ENCODE data around the gene OGFRL1. TPM values are rescaled to one million over a fixed set of nuclear protein-coding genes. Genes with fewer than 3 reads are reported as not detected.
"Not testable (repeated sequence)": the region's sequence is repeated elsewhere in the genome, so short reads cannot be mapped to it uniquely, and the experiment has no call there.

The OGFRL1 gene
- total and polyA plus RNA-seq, 2 donors: 11.0 to 20.7 TPM

GRCh38 chr6:71252410-71252809, 36.2 kb upstream of the OGFRL1 start:
- Histone ChIP-seq H3K27ac (ENCODE audit: low read depth in 1 of 2, low read length in 1 of 2) (no peak overlapping the region), H3K27me3 (ENCODE audit: control insufficient read depth in 2 of 2, insufficient read depth in 1 of 2, low read length in 1 of 2) (no peaks in the 10 kb centered on the region), H3K9me3 (ENCODE audit: control insufficient read depth in 2 of 2, insufficient read depth in 1 of 2, low read length in 1 of 2) (no peaks in the 10 kb centered on the region), H3K4me1 (ENCODE audit: control insufficient read depth in 2 of 2, insufficient read depth in 2 of 2, low read length in 2 of 2) (no peaks in the 10 kb centered on the region), H3K36me3 (ENCODE audit: control insufficient read depth in 2 of 2, insufficient read depth in 2 of 2, low read length in 1 of 2) (no peaks in the 10 kb centered on the region), H3K4me3 (ENCODE audit: low read length in 2 of 2) (no peak overlapping the region)
- no peak for DNase-seq (ENCODE audit: low read depth in 6 of 9, low spot score in 9 of 9)

GRCh38 chr6:71252960-71253359, 35.7 kb upstream of the OGFRL1 start:
- no peak overlapping the region for H3K27ac ChIP-seq (ENCODE audit: low read depth in 1 of 2, low read length in 1 of 2)
- WGBS: 70% methylated on average over 5 of the region's 5 CpGs

GRCh38 chr6:71254323-71254722, 34.3 kb upstream of the OGFRL1 start:
- Histone ChIP-seq H3K27me3 (ENCODE audit: control insufficient read depth in 2 of 2, insufficient read depth in 1 of 2, low read length in 1 of 2) (no peaks in the 10 kb centered on the region), H3K9me3 (ENCODE audit: control insufficient read depth in 2 of 2, insufficient read depth in 1 of 2, low read length in 1 of 2) (no peaks in the 10 kb centered on the region), H3K36me3 (ENCODE audit: control insufficient read depth in 2 of 2, insufficient read depth in 2 of 2, low read length in 1 of 2) (no peaks in the 10 kb centered on the region), H3K27ac (ENCODE audit: low read depth in 1 of 2, low read length in 1 of 2) (no peak overlapping the region), H3K4me1 (ENCODE audit: control insufficient read depth in 2 of 2, insufficient read depth in 2 of 2, low read length in 2 of 2) (no peaks in the 10 kb centered on the region), H3K4me3 (ENCODE audit: low read length in 2 of 2) (no peak overlapping the region)
- DNase-seq (ENCODE audit: low read depth in 6 of 9, low spot score in 9 of 9): no peak
- 77% methylated on average over 3 of the region's 3 CpGs for WGBS

More at GRCh38 chr6:71252960-71253359, 35.7 kb upstream of the OGFRL1 start:
- Histone ChIP-seq H3K9me3 (ENCODE audit: control insufficient read depth in 2 of 2, insufficient read depth in 1 of 2, low read length in 1 of 2) (no peaks in the 10 kb centered on the region), H3K4me1 (ENCODE audit: control insufficient read depth in 2 of 2, insufficient read depth in 2 of 2, low read length in 2 of 2) (no peaks in the 10 kb centered on the region), H3K4me3 (ENCODE audit: low read length in 2 of 2) (no peak overlapping the region), H3K36me3 (ENCODE audit: control insufficient read depth in 2 of 2, insufficient read depth in 2 of 2, low read length in 1 of 2) (no peaks in the 10 kb centered on the region), H3K27me3 (ENCODE audit: control insufficient read depth in 2 of 2, insufficient read depth in 1 of 2, low read length in 1 of 2) (no peaks in the 10 kb centered on the region)
- DNase-seq (ENCODE audit: low read depth in 6 of 9, low spot score in 9 of 9): no peak

GRCh38 chr6:71258078-71258866, 30.3 kb upstream of the OGFRL1 start:
- no peaks in the 10 kb centered on the region for H3K27me3 ChIP-seq (ENCODE audit: control insufficient read depth in 2 of 2, insufficient read depth in 1 of 2, low read length in 1 of 2)
- no peaks in the 10 kb centered on the region for H3K4me1 ChIP-seq (ENCODE audit: control insufficient read depth in 2 of 2, insufficient read depth in 2 of 2, low read length in 2 of 2)
- 95% methylated on average over 7 of the region's 7 CpGs for WGBS
- H3K27ac ChIP-seq (ENCODE audit: low read depth in 1 of 2, low read length in 1 of 2): no peak overlapping the region
- no peaks in the 10 kb centered on the region for H3K9me3 ChIP-seq (ENCODE audit: control insufficient read depth in 2 of 2, insufficient read depth in 1 of 2, low read length in 1 of 2)
- no peak overlapping the region for H3K4me3 ChIP-seq (ENCODE audit: low read length in 2 of 2)
- DNase-seq (ENCODE audit: low read depth in 6 of 9, low spot score in 9 of 9): no peak
- H3K36me3 ChIP-seq (ENCODE audit: control insufficient read depth in 2 of 2, insufficient read depth in 2 of 2, low read length in 1 of 2): no peaks in the 10 kb centered on the region

- WGBS: 98% methylated on average over 2 of the region's 2 CpGs
- Histone ChIP-seq H3K27me3 (ENCODE audit: control insufficient read depth in 2 of 2, insufficient read depth in 1 of 2, low read length in 1 of 2) (no peaks in the 10 kb centered on the region), H3K36me3 (ENCODE audit: control insufficient read depth in 2 of 2, insufficient read depth in 2 of 2, low read length in 1 of 2) (no peaks in the 10 kb centered on the region)
Observed at GRCh38 chr6:71259888-71260604, 28.6 kb upstream of the OGFRL1 start.

GRCh38 chr6:71262914-71263313, 25.7 kb upstream of the OGFRL1 start:
- Histone ChIP-seq H3K9me3 (ENCODE audit: control insufficient read depth in 2 of 2, insufficient read depth in 1 of 2, low read length in 1 of 2) (no peaks in the 10 kb centered on the region), H3K27ac (ENCODE audit: low read depth in 1 of 2, low read length in 1 of 2) (no peak overlapping the region), H3K4me3 (ENCODE audit: low read length in 2 of 2) (no peak overlapping the region), H3K4me1 (ENCODE audit: control insufficient read depth in 2 of 2, insufficient read depth in 2 of 2, low read length in 2 of 2) (no peaks in the 10 kb centered on the region), H3K36me3 (ENCODE audit: control insufficient read depth in 2 of 2, insufficient read depth in 2 of 2, low read length in 1 of 2) (no peaks in the 10 kb centered on the region), H3K27me3 (ENCODE audit: control insufficient read depth in 2 of 2, insufficient read depth in 1 of 2, low read length in 1 of 2) (no peaks in the 10 kb centered on the region)
- DNase-seq (ENCODE audit: low read depth in 6 of 9, low spot score in 9 of 9): no peak
- 98% methylated on average over 7 of the region's 7 CpGs for WGBS

More at GRCh38 chr6:71259888-71260604, 28.6 kb upstream of the OGFRL1 start:
- no peaks in the 10 kb centered on the region for H3K9me3 ChIP-seq (ENCODE audit: control insufficient read depth in 2 of 2, insufficient read depth in 1 of 2, low read length in 1 of 2)
- no peak for DNase-seq (ENCODE audit: low read depth in 6 of 9, low spot score in 9 of 9)
- H3K4me1 ChIP-seq (ENCODE audit: control insufficient read depth in 2 of 2, insufficient read depth in 2 of 2, low read length in 2 of 2): no peaks in the 10 kb centered on the region
- H3K27ac ChIP-seq (ENCODE audit: low read depth in 1 of 2, low read length in 1 of 2): no peak overlapping the region
- no peak overlapping the region for H3K4me3 ChIP-seq (ENCODE audit: low read length in 2 of 2)

GRCh38 chr6:71266392-71266791, 22.2 kb upstream of the OGFRL1 start:
- not testable (repeated sequence) for H3K9me3 ChIP-seq (ENCODE audit: control insufficient read depth in 2 of 2, insufficient read depth in 1 of 2, low read length in 1 of 2); H3K4me3 ChIP-seq (ENCODE audit: low read length in 2 of 2); H3K27ac ChIP-seq (ENCODE audit: low read depth in 1 of 2, low read length in 1 of 2); H3K36me3 ChIP-seq (ENCODE audit: control insufficient read depth in 2 of 2, insufficient read depth in 2 of 2, low read length in 1 of 2); H3K27me3 ChIP-seq (ENCODE audit: control insufficient read depth in 2 of 2, insufficient read depth in 1 of 2, low read length in 1 of 2); DNase-seq (ENCODE audit: low read depth in 6 of 9, low spot score in 9 of 9); H3K4me1 ChIP-seq (ENCODE audit: control insufficient read depth in 2 of 2, insufficient read depth in 2 of 2, low read length in 2 of 2)
- WGBS: 98% methylated on average over 24 of the region's 24 CpGs

GRCh38 chr6:71268735-71269437, 19.7 kb upstream of the OGFRL1 start:
- H3K9me3 ChIP-seq (ENCODE audit: control insufficient read depth in 2 of 2, insufficient read depth in 1 of 2, low read length in 1 of 2): peaks cover 0 to 5% of the 10 kb centered on the region in 2 donors
- DNase-seq (ENCODE audit: low read depth in 6 of 9, low spot score in 9 of 9): no peak
- peak overlapping the region in 1 of 2 donors; percentile 57 for H3K27ac ChIP-seq (ENCODE audit: low read depth in 1 of 2, low read length in 1 of 2)
- WGBS: 40% methylated on average over 3 of the region's 3 CpGs
- no peaks in the 10 kb centered on the region for H3K4me1 ChIP-seq (ENCODE audit: control insufficient read depth in 2 of 2, insufficient read depth in 2 of 2, low read length in 2 of 2)
- no peaks in the 10 kb centered on the region for H3K27me3 ChIP-seq (ENCODE audit: control insufficient read depth in 2 of 2, insufficient read depth in 1 of 2, low read length in 1 of 2)
- H3K4me3 ChIP-seq (ENCODE audit: low read length in 2 of 2): no peak overlapping the region
- no peaks in the 10 kb centered on the region for H3K36me3 ChIP-seq (ENCODE audit: control insufficient read depth in 2 of 2, insufficient read depth in 2 of 2, low read length in 1 of 2)
